Right lung (tissue), 10 donors: ENCODE data around the gene ABHD2. TPM values are rescaled to one million over a fixed set of nuclear protein-coding genes. Genes with fewer than 3 reads are reported as not detected.
"Not testable (repeated sequence)": the region's sequence is repeated elsewhere in the genome, so short reads cannot be mapped to it uniquely, and the experiment has no call there.

Source experiments
- DNase-seq, 2 donors: peaks; one replicate each; pipeline ENCODE4 v3.0.0-alpha.2; 2013
- long read RNA-seq, 8 donors: transcript quantifications; one replicate each; lab custom pipeline, GENCODE V29; 2026
- polyA plus RNA-seq, 5 donors: library from polyadenylated mRNA; unstranded; fragments of 120-200 nt; gene quantifications; one replicate each; pipeline versions ENCODE4 v1.2.1 to v1.2.3, GENCODE V29; 2013; ENCODE audit warnings: inconsistent platforms in 1 of 5, low replicate concordance in 1 of 5; ENCODE audit not compliant: insufficient read length in 5 of 5, insufficient read depth in 1 of 5

Gene ABHD2
- 10 to 100 TPM; 32.4 to 49.5 (median 38.0) TPM for polyA plus RNA-seq
- long read RNA-seq, donor 1, full-length matches to known transcripts, result 5 of 5 reads
- long read RNA-seq, donor 1, partial matches to known transcripts, result 0 of 5 reads
- long read RNA-seq, donor 1, other reads (novel, unspliced or antisense), result 0 of 5 reads
- long read RNA-seq, donor 2, full-length matches to known transcripts, result 1 of 1 reads
- long read RNA-seq, donor 2, partial matches to known transcripts, result 0 of 1 reads
- long read RNA-seq, donor 2, other reads (novel, unspliced or antisense), result 0 of 1 reads
- long read RNA-seq, donor 3, full-length matches to known transcripts, result 7 of 49 reads
- long read RNA-seq, donor 3, partial matches to known transcripts, result 42 of 49 reads
- long read RNA-seq, donor 3, other reads (novel, unspliced or antisense), result 0 of 49 reads
- long read RNA-seq, donor 4, full-length matches to known transcripts, result 2 of 2 reads
- long read RNA-seq, donor 4, partial matches to known transcripts, result 0 of 2 reads
- long read RNA-seq, donor 4, other reads (novel, unspliced or antisense), result 0 of 2 reads
- long read RNA-seq, donor 5, full-length matches to known transcripts, result 6 of 29 reads
- long read RNA-seq, donor 5, partial matches to known transcripts, result 23 of 29 reads
- long read RNA-seq, donor 5, other reads (novel, unspliced or antisense), result 0 of 29 reads
- long read RNA-seq, donor 6, full-length matches to known transcripts, result 3 of 22 reads
- long read RNA-seq, donor 6, partial matches to known transcripts, result 19 of 22 reads
- long read RNA-seq, donor 6, other reads (novel, unspliced or antisense), result 0 of 22 reads
- long read RNA-seq, donor 7, full-length matches to known transcripts, result 6 of 6 reads
- long read RNA-seq, donor 7, partial matches to known transcripts, result 0 of 6 reads
- long read RNA-seq, donor 7, other reads (novel, unspliced or antisense), result 0 of 6 reads
- long read RNA-seq, donor 8, full-length matches to known transcripts, result 3 of 3 reads
- long read RNA-seq, donor 8, partial matches to known transcripts, result 0 of 3 reads
- long read RNA-seq, donor 8, other reads (novel, unspliced or antisense), result 0 of 3 reads

GRCh38 chr15:89087830-89088604, at the start of gene ABHD2:
Gene ABHD2 (plus strand): TSS chr15:89088456. CDS start chr15:89116328, 27,872 bp downstream.
- peak; percentile 99 to 100 for DNase-seq

GRCh38 chr15:89039142-89039541, 49.1 kb upstream of the ABHD2 start:
- no peak for DNase-seq

GRCh38 chr15:89041507-89041906, 46.7 kb upstream of the ABHD2 start:
- no peak for DNase-seq

GRCh38 chr15:89042387-89042786, 45.9 kb upstream of the ABHD2 start:
- no peak for DNase-seq

- no peak for DNase-seq
These were observed 44.9 kb upstream of the ABHD2 start for GRCh38 chr15:89043031-89044002.

- DNase-seq, result not testable (repeated sequence)
These were observed 39.1 kb upstream of the ABHD2 start for GRCh38 chr15:89049016-89049666.

- DNase-seq, result no peak
These were observed 36.4 kb upstream of the ABHD2 start for GRCh38 chr15:89051875-89052274.

GRCh38 chr15:89052474-89052873, 35.8 kb upstream of the ABHD2 start:
- no peak for DNase-seq

- no peak for DNase-seq
These were observed 33.4 kb upstream of the ABHD2 start for GRCh38 chr15:89054873-89055272.

GRCh38 chr15:89057506-89058133, 30.6 kb upstream of the ABHD2 start:
- DNase-seq, result peak; percentile 44 to 64

GRCh38 chr15:89058376-89058775, 29.9 kb upstream of the ABHD2 start:
- DNase-seq, result no peak

- DNase-seq, result no peak
These were observed 29.3 kb upstream of the ABHD2 start for GRCh38 chr15:89058876-89059405.

- DNase-seq, result no peak
These were observed 22.0 kb upstream of the ABHD2 start for GRCh38 chr15:89066280-89066679.

- no peak for DNase-seq
These were observed 20.5 kb upstream of the ABHD2 start for GRCh38 chr15:89067751-89068150.

- no peak for DNase-seq
These were observed 19.9 kb upstream of the ABHD2 start for GRCh38 chr15:89068325-89068784.

GRCh38 chr15:89070197-89071124, 17.8 kb upstream of the ABHD2 start:
- DNase-seq, result no peak

- no peak for DNase-seq
These were observed 16.8 kb upstream of the ABHD2 start for GRCh38 chr15:89071471-89071870.
